Activated CD8-positive, alpha-beta memory T cell treated with anti-CD3 and anti-CD28 coated beads for 4 hours (primary cell): ENCODE measurements around the gene SCAANT1.

Experiments used
- DNase-seq, 2 donors: peaks; one replicate each; pipeline ENCODE4 v3.0.0-alpha.2; 2020; ENCODE audit warnings: low read depth in 2 of 2

The SCAANT1 gene

GRCh38 chr3:63911873-63912767, at the start of gene SCAANT1:
Gene SCAANT1, minus strand, starts transcription at chr3:63912383.
- DNase-seq: peak; percentile 73 to 77

- no peak for DNase-seq
These were observed 49.7 kb upstream of the SCAANT1 start for GRCh38 chr3:63961891-63962290.

GRCh38 chr3:63960048-63960711, 48.0 kb upstream of the SCAANT1 start:
- DNase-seq: no peak

GRCh38 chr3:63959146-63959545, 47.0 kb upstream of the SCAANT1 start:
- DNase-seq: no peak

GRCh38 chr3:63955830-63956545, 43.8 kb upstream of the SCAANT1 start:
- no peak for DNase-seq

GRCh38 chr3:63955036-63955650, 43.0 kb upstream of the SCAANT1 start:
- no peak for DNase-seq

GRCh38 chr3:63954182-63954581, 42.0 kb upstream of the SCAANT1 start:
- no peak for DNase-seq

- DNase-seq: no peak
These were observed 40.0 kb upstream of the SCAANT1 start for GRCh38 chr3:63952248-63952594.

GRCh38 chr3:63951492-63952247, 39.5 kb upstream of the SCAANT1 start:
- DNase-seq: no peak

- no peak for DNase-seq
These were observed 38.5 kb upstream of the SCAANT1 start for GRCh38 chr3:63950698-63951097.

GRCh38 chr3:63949005-63949404, 36.8 kb upstream of the SCAANT1 start:
- no peak for DNase-seq

GRCh38 chr3:63947594-63947993, 35.4 kb upstream of the SCAANT1 start:
- no peak for DNase-seq

GRCh38 chr3:63946753-63947152, 34.6 kb upstream of the SCAANT1 start:
- DNase-seq: no peak

- no peak for DNase-seq
These were observed 33.4 kb upstream of the SCAANT1 start for GRCh38 chr3:63945558-63946096.

GRCh38 chr3:63943678-63944077, 31.5 kb upstream of the SCAANT1 start:
- no peak for DNase-seq

GRCh38 chr3:63942528-63942927, 30.3 kb upstream of the SCAANT1 start:
- no peak for DNase-seq

- DNase-seq: no peak
These were observed 28.2 kb upstream of the SCAANT1 start for GRCh38 chr3:63940389-63940757.

- DNase-seq: no peak
These were observed 25.8 kb upstream of the SCAANT1 start for GRCh38 chr3:63937661-63938651.

- DNase-seq: no peak
These were observed 24.7 kb upstream of the SCAANT1 start for GRCh38 chr3:63936925-63937324.
